ENCODE measurements around the gene WDR20. TPM values are rescaled to one million over a fixed set of nuclear protein-coding genes. Genes with fewer than 3 reads are reported as not detected.

Gene WDR20
- total and polyA plus RNA-seq, 11 donors = 10.4 to 26.5 (median 19.5) TPM

GRCh38 chr14:102154121-102154520 lies 14.4 kb downstream of the WDR20 start:
- WGBS, 4 donors = 93 to 100% (median 95%) methylated on average over 1 of the region's 1 CpG
- intact Hi-C loops (cut with DNase I) = loop anchor here in 1 of 10 donors (5.0 kb wide), 1 partner anchor 163 kb away; the partner anchor contains the start of gene ZNF839
- no peaks in the 10 kb centered on the region for H3K27me3 ChIP-seq

GRCh38 chr14:102154821-102155549 lies 15.3 kb downstream of the WDR20 start:
- Histone ChIP-seq H3K36me3 (peaks cover 0 to 19% (median 0%) of the 10 kb centered on the region in 9 donors), H3K27ac (peak overlapping the region in 1 of 12 donors; percentile 7), H3K4me1 (peaks cover 0 to 66% (median 22%) of the 10 kb centered on the region in 12 donors), H3K9me3 (no peaks in the 10 kb centered on the region), H3K27me3 (no peaks in the 10 kb centered on the region), H3K4me3 (no peak overlapping the region)
- WGBS, 4 donors = 21 to 37% (median 31%) methylated on average over 2 of the region's 2 CpGs
- DNase-seq = no peak
- intact Hi-C loops (cut with DNase I) = loop anchor here in 1 of 10 donors (5.0 kb wide), 1 partner anchor 162 kb away; the partner anchor contains the start of gene ZNF839
- no peak for TF ChIP-seq POLR2A (IDR thresholded peaks at IDR 0.05)
- ATAC-seq = peak in 2 of 4 donors; percentile 33 to 38

More at GRCh38 chr14:102154121-102154520, 14.4 kb downstream of the WDR20 start:
- H3K9me3 ChIP-seq = no peaks in the 10 kb centered on the region
- TF ChIP-seq CTCF (IDR thresholded peaks at IDR 0.05) (no peak), POLR2A (IDR thresholded peaks at IDR 0.05) (no peak)
- no peak overlapping the region for H3K27ac ChIP-seq
- no peak overlapping the region for H3K4me3 ChIP-seq
- peaks cover 0 to 19% (median 0%) of the 10 kb centered on the region in 9 donors for H3K36me3 ChIP-seq
- H3K4me1 ChIP-seq = peaks cover 0 to 66% (median 22%) of the 10 kb centered on the region in 12 donors
- ATAC-seq (no peak), DNase-seq (no peak)

- Histone ChIP-seq H3K27me3 (no peaks in the 10 kb centered on the region), H3K36me3 (peaks cover 0 to 12% (median 0%) of the 10 kb centered on the region in 9 donors), H3K4me1 (peaks cover 0 to 47% (median 17%) of the 10 kb centered on the region in 12 donors), H3K4me3 (no peak overlapping the region), H3K27ac (no peak overlapping the region), H3K9me3 (no peaks in the 10 kb centered on the region)
- DNase-seq = no peak
- no peak for TF ChIP-seq POLR2A (IDR thresholded peaks at IDR 0.05)
- TF ChIP-seq CTCF (IDR thresholded peaks at IDR 0.05) = no peak
- ATAC-seq = no peak
- intact Hi-C loops (cut with DNase I) = no loop called here
Measured at GRCh38 chr14:102157346-102157745, 17.6 kb downstream of the WDR20 start.

- H3K4me1 ChIP-seq = peaks cover 0 to 50% (median 16%) of the 10 kb centered on the region in 12 donors
- peaks cover 0 to 4% (median 0%) of the 10 kb centered on the region in 9 donors for H3K36me3 ChIP-seq
- 84 to 94% (median 91%) methylated on average over 8 of the region's 8 CpGs for WGBS, 4 donors
- H3K9me3 ChIP-seq = no peaks in the 10 kb centered on the region
- ATAC-seq (no peak), DNase-seq (no peak)
- TF ChIP-seq CTCF (IDR thresholded peaks at IDR 0.05) (no peak), POLR2A (IDR thresholded peaks at IDR 0.05) (no peak)
- H3K27me3 ChIP-seq = no peaks in the 10 kb centered on the region
- H3K4me3 ChIP-seq = no peak overlapping the region
- no peak overlapping the region for H3K27ac ChIP-seq
- intact Hi-C loops (cut with DNase I) = no loop called here
Measured at GRCh38 chr14:102158797-102159196, 19.1 kb downstream of the WDR20 start.
